CD14-positive monocyte (primary cell): ENCODE data around the gene LAMB1. TPM values are rescaled to one million over a fixed set of nuclear protein-coding genes. Genes with fewer than 3 reads are reported as not detected.

Source experiments
- DNase-seq, 3 donors: peaks; one replicate each; pipeline ENCODE4 v3.0.0-alpha.2; 2011 to 2022
- H2AFZ ChIP-seq: 2 replicates; pipeline ENCODE4 v1.6.0; 2012; ENCODE audit warnings: mild to moderate bottlenecking, low read depth, low read length, inconsistent platforms; ENCODE audit not compliant: insufficient read depth, poor library complexity, severe bottlenecking
- H3K27ac ChIP-seq, 2 donors: 1 replicate in 1 of 2; 2 replicates in 1 of 2; pipeline ENCODE4 v1.5.1; 2012 to 2013; ENCODE audit warnings: low read length in 2 of 2, control low read depth in 1 of 2, inconsistent platforms in 1 of 2, low read depth in 1 of 2, mild to moderate bottlenecking in 1 of 2
- H3K27me3 ChIP-seq, 2 donors: one replicate each; pipeline versions ENCODE4 v1.6.0 to v1.6.1; 2011 to 2013; ENCODE audit warnings: low read length in 2 of 2; ENCODE audit not compliant: control insufficient read depth in 2 of 2, insufficient read depth in 2 of 2
- H3K36me3 ChIP-seq, 2 donors: replicated peaks in 1 of 2; 1 replicate in 1 of 2; 2 replicates in 1 of 2; pipeline versions ENCODE4 v1.5.1 to v1.6.1; 2012 to 2013; ENCODE audit warnings: low read length in 2 of 2, control low read depth in 1 of 2, inconsistent platforms in 1 of 2, mild to moderate bottlenecking in 1 of 2; ENCODE audit not compliant: insufficient read depth in 2 of 2, control insufficient read depth in 1 of 2
- H3K4me1 ChIP-seq, 2 donors: 1 replicate in 1 of 2; 2 replicates in 1 of 2; pipeline versions ENCODE4 v1.5.1 to v1.6.1; 2012 to 2013; ENCODE audit warnings: low read length in 2 of 2, control low read depth in 1 of 2, inconsistent platforms in 1 of 2, mild to moderate bottlenecking in 1 of 2, moderate library complexity in 1 of 2; ENCODE audit not compliant: insufficient read depth in 2 of 2, control insufficient read depth in 1 of 2
- H3K4me2 ChIP-seq: replicated peaks from 2 replicates; pipeline ENCODE3; 2012; ENCODE audit warnings: low read length, moderate library complexity, mild to moderate bottlenecking; ENCODE audit not compliant: poor library complexity, severe bottlenecking; ENCODE audit errors: extremely low read depth
- H3K4me3 ChIP-seq, 3 experiments: fragments of 200-600 bp in 1 of 3; sonication (generic) in 1 of 3; replicated peaks in 1 of 3; 1 replicate in 2 of 3; 2 replicates in 1 of 3; pipeline ENCODE4 v1.5.1; 2011 to 2013; ENCODE audit warnings: low read length in 3 of 3, mild to moderate bottlenecking in 3 of 3, control low read depth in 2 of 3, low read depth in 2 of 3, inconsistent platforms in 1 of 3, moderate library complexity in 1 of 3
- H3K79me2 ChIP-seq: 2 replicates; pipeline ENCODE4 v1.6.0; 2012; ENCODE audit warnings: mild to moderate bottlenecking, control low read depth, inconsistent platforms, low read length, moderate library complexity; ENCODE audit not compliant: insufficient read depth
- H3K9ac ChIP-seq: 2 replicates; pipeline ENCODE4 v1.6.0; 2017; ENCODE audit warnings: low read length, mild to moderate bottlenecking; ENCODE audit not compliant: insufficient read depth, poor library complexity, severe bottlenecking
- H3K9me3 ChIP-seq, 2 donors: replicated peaks in 1 of 2; 1 replicate in 1 of 2; 2 replicates in 1 of 2; pipeline versions ENCODE4 v1.5.1 to v1.6.1; 2012 to 2013; ENCODE audit warnings: low read length in 2 of 2, control low read depth in 1 of 2; ENCODE audit not compliant: control insufficient read depth in 1 of 2, insufficient read depth in 1 of 2
- H4K20me1 ChIP-seq: 2 replicates; pipeline ENCODE4 v1.6.0; 2012; ENCODE audit warnings: mild to moderate bottlenecking, low read length, control low read depth, moderate library complexity; ENCODE audit not compliant: insufficient read depth
- H3K27ac Mint-ChIP-seq, 7 donors: one replicate each; pipeline ENCODE4 v1.8.0; 2020; ENCODE audit warnings: mild to moderate bottlenecking in 7 of 7, mixed read lengths in 7 of 7, moderate library complexity in 6 of 7, inconsistent platforms in 2 of 7
- H3K27me3 Mint-ChIP-seq, 3 donors: one replicate each; pipeline ENCODE4 v1.8.0; 2021 to 2022; ENCODE audit warnings: low read depth in 3 of 3, mild to moderate bottlenecking in 3 of 3, mixed read lengths in 3 of 3, moderate library complexity in 3 of 3, inconsistent platforms in 1 of 3
- H3K36me3 Mint-ChIP-seq, 2 donors: one replicate each; pipeline ENCODE4 v1.8.0; 2020; ENCODE audit warnings: mixed read lengths in 2 of 2, inconsistent platforms in 1 of 2, mild to moderate bottlenecking in 1 of 2
- H3K4me1 Mint-ChIP-seq: one replicate; pipeline ENCODE4 v1.8.0; 2020; ENCODE audit warnings: mild to moderate bottlenecking, mixed read lengths
- H3K4me3 Mint-ChIP-seq, 2 donors: one replicate each; pipeline ENCODE4 v1.8.0; 2020; ENCODE audit warnings: mild to moderate bottlenecking in 2 of 2, mixed read lengths in 2 of 2, moderate library complexity in 1 of 2
- H3K9me3 Mint-ChIP-seq, 7 donors: one replicate each; pipeline ENCODE4 v1.8.0; 2020 to 2022; ENCODE audit warnings: mixed read lengths in 7 of 7, mild to moderate bottlenecking in 6 of 7, moderate library complexity in 6 of 7, inconsistent platforms in 2 of 7
- CTCF ChIP-seq: fragments of 200-600 bp; IDR thresholded peaks from one replicate; pipeline ENCODE4 v1.8.0; 2022; ENCODE audit warnings: antibody characterized with exemption, mild to moderate bottlenecking
- WGBS: methylation state at CpG from one replicate; pipeline ENCODE4 v1.1.5; 2013; ENCODE audit warnings: missing lambda C conversion rate; ENCODE audit not compliant: insufficient coverage; 5-methylcytosine and 5-hydroxymethylcytosine counted together
- intact Hi-C, 2 donors: fragments of 100-400 bp; cut with micrococcal nuclease; formaldehyde crosslinking; loops; one replicate each; pipeline versions ENCODE4 v1.15.0 to v1.15.1; 2023
- polyA plus RNA-seq, 3 donors: library from polyadenylated mRNA; depleted of rRNA in 1 of 3; unstranded in 2 of 3; stranded (reverse) in 1 of 3; fragments of 300-500 nt in 2 of 3; fragments of >200 nt in 1 of 3; fragmentation: Illumina TruSeq in 2 of 3; gene quantifications; 1 replicate in 2 of 3; 2 replicates in 1 of 3; pipeline ENCODE4 v1.2.3, GENCODE V29; 2012 to 2021

The LAMB1 gene
- polyA plus RNA-seq, 3 donors: 0.42 TPM; not detected in 2

DNA sequence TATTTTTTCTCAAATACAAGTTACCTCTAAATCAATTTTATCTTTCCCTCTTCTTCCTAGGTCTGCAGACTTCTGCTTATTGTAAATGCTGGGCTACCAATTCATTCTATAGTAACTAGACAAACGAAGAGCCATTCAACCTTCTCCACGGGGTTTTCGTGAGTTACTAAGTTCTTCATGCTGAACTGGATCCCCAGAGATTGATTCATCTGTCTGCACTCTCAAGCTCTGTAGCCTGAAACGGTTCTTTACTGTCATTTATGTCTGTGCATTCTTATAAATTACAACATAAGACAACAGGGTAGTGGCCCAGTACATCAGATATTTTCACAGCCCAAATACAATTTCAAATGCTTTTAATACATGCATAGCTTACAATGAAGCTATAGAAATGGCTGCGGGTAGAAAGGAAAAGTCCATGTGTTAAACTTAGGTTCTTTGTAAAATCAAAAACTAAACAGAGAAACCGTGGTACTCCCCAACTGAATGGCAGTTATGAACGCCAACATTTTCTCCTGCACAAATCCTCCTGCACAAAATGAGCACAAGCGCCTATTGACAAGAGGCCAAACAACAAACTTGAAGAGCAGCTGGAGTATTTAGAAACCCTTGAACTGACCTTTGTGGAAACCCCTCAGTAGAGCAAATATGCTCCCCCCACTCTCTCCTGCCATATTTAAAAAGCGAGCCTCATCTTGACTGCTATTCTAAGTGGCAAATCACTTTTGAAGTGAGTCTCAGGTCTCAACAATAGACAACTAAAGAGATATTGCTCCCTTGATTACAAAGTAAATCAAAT is 20.7 kb downstream of the LAMB1 start:
- Histone ChIP-seq H4K20me1 (no peaks in the 10 kb centered on the region), H3K4me1 (no peaks in the 10 kb centered on the region), H3K36me3 (no peaks in the 10 kb centered on the region), H3K4me2 (no peak overlapping the region), H3K79me2 (no peaks in the 10 kb centered on the region), H3K4me3 (no peak overlapping the region), H3K9me3 (no peaks in the 10 kb centered on the region), H3K27me3 (no peaks in the 10 kb centered on the region), H3K27ac (no peak overlapping the region), H2AFZ (no peak overlapping the region), H3K9ac (no peak overlapping the region)
- Mint-ChIP-seq H3K4me1 (no peaks in the 10 kb centered on the region), H3K4me3 (no peak overlapping the region), H3K9me3 (peaks cover 0 to 6% (median 0%) of the 10 kb centered on the region in 7 donors), H3K27ac (no peak overlapping the region), H3K36me3 (no peaks in the 10 kb centered on the region), H3K27me3 (no peaks in the 10 kb centered on the region)
- no peak for TF ChIP-seq CTCF
- DNase-seq: no peak
- intact Hi-C loops: no loop called here
- WGBS: 98% methylated on average over 8 of the region's 9 CpGs

DNA sequence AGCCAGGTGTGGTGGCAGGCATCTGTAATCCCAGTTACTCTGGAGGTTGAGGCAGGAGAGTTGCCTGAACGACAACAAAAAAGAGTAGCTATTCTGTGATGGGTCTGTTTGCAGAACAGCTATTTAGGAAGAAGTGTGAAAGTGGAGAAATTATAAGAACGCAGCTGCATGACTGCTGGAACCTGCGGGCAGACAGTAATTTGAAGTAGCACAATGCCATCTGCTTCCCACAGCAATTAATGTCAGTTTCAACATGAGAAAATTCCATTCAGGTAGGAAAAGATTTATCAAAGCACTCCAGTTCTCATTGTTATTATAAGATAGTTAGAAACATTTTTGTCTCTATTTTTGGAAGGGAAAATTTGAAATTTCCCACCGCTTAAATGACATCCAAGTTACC is 21.5 kb downstream of the LAMB1 start:
- intact Hi-C loops: no loop called here
- H4K20me1 ChIP-seq: no peaks in the 10 kb centered on the region
- H3K9ac ChIP-seq: no peak overlapping the region
- Mint-ChIP-seq H3K9me3 (peaks cover 0 to 7% (median 0%) of the 10 kb centered on the region in 7 donors), H3K4me1 (no peaks in the 10 kb centered on the region), H3K36me3 (no peaks in the 10 kb centered on the region), H3K27me3 (peaks cover 0 to 2% (median 0%) of the 10 kb centered on the region in 3 donors), H3K4me3 (no peak overlapping the region), H3K27ac (no peak overlapping the region)
- H3K36me3 ChIP-seq: no peaks in the 10 kb centered on the region
- H3K9me3 ChIP-seq: no peaks in the 10 kb centered on the region
- no peak overlapping the region for H3K4me3 ChIP-seq
- DNase-seq: no peak
- no peak overlapping the region for H2AFZ ChIP-seq
- WGBS: 80% methylated on average over 1 of the region's 4 CpGs
- H3K4me2 ChIP-seq: no peak overlapping the region
- no peaks in the 10 kb centered on the region for H3K79me2 ChIP-seq
- H3K4me1 ChIP-seq: no peaks in the 10 kb centered on the region
- no peak overlapping the region for H3K27ac ChIP-seq
- no peaks in the 10 kb centered on the region for H3K27me3 ChIP-seq
- no peak for TF ChIP-seq CTCF
